Cortex of kidney (tissue), 1 donor: ENCODE results near the gene HNMT.
"Not testable (repeated sequence)": the region's sequence is repeated elsewhere in the genome, so short reads cannot be mapped to it uniquely, and the experiment has no call there.

Experiments used
- DNase-seq: peaks from one replicate; lab custom pipeline; 2025; lab: John Stamatoyannopoulos, UW

HNMT gene

DNA sequence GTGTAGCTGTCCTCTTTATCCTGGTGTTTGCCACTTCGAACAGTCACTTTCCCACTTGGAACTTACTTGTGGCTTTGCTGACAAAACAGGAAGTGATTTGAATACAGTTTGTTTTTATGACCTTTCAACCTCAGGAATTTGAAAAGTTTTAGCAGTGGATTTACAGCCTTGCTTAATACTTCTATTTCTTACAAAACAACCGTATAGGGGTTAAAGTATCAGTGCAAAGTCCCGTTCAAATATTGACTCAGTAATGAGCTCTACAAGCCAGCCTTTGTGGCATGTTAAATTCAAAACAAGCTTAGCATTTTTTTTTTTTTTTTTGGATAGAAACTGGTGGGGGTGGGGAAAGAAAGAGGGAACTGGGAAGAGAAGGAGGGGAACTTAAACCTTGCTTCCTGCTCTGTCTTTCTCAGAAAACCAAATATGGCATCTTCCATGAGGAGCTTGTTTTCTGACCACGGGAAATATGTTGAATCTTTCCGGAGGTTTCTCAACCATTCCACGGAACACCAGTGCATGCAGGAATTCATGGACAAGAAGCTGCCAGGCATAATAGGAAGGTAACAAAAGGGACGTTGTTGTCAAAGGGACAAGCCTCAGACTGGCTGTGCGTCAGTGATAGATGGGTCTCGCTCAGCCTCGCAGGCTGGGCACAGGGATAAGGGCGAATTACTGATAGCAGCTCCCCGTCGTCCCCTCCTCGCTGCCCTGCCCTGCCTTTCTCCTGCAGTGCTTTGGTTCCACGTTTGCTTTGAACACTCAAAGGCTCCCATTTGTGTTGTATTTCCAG, at the start of gene HNMT:
Gene HNMT, plus strand, starts transcription at position 408 of the 793 bp plus-strand sequence. Its CDS starts 19 bp downstream, at position 427.
- no peak for DNase-seq

DNA sequence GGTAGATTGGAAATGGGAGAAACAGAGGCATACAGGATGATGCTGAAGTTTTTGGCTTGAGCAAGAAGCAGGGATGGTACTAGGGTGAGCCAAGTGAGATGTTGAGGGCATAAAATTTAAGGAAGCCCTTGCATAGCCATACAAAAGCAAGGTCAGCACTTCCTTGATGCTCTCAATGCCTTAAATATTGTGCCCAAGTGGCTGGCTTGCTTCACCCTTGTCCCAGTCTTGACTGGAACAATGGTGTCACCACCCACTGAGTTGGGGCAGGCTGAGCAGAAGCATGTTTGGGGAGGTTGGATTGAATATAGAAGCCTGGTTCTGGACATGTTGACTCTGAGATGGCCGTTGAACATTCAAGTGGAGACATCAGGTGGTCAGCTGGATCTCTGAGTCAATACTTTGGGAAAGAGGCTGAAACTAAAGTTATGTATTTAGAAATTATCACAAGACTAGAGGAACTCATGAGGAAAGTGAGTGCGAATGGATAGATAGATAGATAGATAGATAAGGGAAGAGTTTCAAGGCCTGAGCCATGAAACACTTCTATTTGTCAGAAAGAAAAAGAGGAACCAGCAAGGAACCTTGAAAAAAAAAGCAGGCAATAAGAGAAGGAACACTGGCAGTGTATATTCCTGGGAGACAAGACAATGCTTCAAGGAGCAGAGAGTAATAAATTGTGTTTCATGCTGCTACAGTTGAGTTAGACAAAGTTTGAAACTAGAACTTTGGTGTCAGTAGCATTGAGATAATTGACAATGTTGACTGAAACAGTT, 43.0 kb upstream of the HNMT start:
- no peak for DNase-seq

DNA sequence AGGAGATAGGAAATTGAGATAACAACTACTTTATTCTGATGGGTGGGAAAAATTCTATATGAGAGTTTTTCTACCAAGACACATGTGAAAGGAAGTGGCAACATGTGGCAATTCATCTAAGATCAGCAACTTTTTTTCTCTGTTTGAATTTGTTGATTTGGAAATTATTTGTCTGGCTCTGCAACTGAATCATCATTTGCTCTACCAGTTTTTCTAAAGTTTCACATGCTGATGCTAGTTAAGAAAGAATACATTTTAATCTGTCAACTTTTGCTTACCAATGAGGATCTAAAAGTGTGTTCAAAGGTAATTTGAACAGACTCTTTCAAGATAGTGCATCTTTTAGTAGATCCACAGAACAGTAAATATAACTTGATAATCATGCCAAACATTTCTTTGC, 42.1 kb upstream of the HNMT start:
- DNase-seq: not testable (repeated sequence)

DNA sequence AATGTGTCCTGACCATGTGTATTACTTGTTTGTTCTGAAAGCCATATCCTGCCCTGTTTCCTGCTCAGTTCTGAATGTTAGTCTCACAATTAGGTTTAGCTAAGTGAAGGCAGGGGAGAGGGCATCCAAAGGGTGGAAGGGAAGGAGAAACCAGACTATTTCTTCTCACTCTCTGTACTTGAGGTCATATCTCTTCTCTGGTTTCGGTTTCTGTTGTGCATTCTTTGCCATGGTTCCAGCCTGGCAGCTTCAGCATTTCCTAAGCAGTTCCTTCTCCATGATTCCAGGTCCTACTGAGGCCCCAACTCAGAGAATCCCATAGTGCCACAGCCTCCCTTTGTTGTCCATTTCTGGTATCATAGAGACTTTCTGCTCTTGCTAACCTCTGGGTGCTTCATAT, 40.3 kb upstream of the HNMT start:
- no peak for DNase-seq

DNA sequence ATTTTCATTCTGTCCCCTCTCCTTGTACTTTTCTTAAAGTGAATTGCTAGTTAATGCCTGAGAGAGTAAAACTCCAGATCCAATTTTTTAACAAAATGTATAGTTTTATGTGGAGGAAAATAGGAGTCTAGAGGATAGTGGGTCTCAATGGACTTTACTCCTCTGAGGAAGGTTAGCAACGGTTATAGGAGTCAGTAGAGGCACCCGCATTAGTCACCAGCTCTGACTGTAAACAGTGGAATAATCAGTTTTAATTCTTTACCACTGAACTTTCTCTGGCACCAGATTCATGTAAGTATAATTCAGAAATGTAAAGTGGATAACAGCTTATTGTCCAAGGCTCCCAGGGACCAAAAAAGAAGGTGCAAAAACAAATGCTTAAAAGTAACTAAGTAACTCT, 38.7 kb upstream of the HNMT start:
- no peak for DNase-seq

DNA sequence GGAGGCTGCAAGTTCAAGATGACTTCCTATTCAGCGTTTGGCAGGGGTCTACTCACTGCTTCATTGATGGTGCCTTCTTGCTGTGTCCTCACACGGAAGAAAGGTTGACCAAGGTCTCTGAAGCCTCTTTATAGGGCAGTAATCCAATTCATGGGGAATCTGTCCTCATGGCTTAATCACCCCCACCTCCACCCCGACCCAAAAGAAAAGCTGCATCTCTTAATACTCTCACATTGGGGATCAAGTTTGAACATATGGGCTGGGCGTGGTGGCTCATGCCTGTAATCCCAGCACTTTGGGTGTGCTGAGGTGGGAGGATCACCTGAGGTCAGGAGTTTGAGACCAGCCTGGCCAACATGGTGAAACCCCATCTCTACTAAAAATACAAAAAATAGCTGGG, 36.4 kb upstream of the HNMT start:
- DNase-seq: no peak

DNA sequence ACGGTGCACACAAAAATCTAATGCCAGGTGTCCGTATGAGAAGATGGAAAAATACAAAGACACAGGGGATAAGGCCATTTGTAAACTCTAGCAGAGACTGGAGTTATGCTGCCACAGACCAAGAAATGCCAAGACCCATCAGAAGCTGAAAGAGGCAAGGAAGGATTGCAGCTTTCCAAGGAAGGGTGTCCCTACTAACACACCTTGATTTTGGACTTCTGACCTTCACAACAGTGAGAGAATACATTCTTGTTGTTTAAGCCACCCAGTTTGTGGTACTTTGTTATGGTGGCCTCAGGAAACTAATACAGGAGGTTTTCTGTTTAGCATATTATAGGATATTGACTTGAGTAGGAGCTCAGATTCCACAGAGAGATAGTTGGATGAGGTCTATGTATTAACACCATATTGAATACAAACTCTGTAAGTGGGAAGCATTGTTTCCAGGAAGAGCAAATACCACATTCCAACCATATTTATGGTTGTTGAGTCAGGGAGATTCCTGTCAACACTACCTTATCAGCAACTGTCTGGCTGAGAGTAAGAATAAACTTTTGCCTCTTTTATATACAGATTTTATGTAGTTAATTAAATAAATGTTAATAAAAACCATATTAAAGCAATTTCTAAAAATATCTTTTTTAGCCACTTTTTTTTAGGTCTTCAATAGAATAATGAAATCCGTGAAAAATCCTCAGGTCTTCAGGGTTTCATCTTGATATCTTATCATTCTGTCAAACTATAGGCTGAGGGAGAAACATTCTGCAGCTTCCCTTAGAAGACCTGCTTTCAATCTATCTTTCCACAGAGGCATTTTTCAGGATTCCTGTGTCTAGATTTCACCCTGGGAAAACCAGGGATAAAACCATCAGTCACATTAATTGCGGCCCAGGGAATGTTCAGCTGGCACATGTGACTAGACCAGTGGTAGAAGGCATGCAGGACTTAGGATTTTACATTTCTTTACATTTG, 35.4 kb upstream of the HNMT start:
- DNase-seq: no peak

DNA sequence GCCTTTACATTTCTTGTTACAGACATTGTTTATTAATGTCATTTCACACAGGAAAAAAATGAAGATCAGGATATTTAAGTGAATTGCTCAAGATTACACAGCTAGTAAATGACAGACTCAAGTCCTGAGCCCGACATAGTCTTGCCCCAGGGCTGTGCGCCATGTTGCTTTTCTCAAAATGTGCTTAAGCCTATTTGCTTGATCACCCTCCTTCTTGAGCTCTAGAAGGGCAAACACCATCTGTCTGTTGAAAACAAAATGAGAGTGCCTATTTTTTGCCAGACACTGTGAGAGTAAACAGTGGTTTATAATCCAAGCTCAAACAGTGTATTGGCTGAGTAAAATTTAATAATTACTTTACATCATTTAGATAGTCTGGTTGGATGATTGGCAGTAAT, 34.8 kb upstream of the HNMT start:
- no peak for DNase-seq

DNA sequence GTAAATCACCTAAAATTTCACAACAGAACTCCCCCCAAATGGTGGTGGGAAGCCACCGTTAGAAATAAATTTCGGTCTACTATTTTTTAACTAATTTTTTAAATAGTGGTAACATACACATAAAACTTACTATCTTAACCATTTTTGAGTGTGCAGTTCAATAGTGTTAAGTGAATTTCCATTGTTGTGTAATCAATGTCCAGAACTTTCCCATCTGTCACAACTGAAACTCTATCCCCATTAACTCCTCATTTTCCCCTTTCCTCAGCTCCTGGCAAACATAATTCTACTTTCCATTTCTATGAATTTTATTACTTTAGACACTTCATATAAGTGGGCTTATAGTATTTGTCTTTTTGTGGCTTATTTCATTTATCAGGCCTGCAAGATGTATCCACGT, 34.1 kb upstream of the HNMT start:
- no peak for DNase-seq

DNA sequence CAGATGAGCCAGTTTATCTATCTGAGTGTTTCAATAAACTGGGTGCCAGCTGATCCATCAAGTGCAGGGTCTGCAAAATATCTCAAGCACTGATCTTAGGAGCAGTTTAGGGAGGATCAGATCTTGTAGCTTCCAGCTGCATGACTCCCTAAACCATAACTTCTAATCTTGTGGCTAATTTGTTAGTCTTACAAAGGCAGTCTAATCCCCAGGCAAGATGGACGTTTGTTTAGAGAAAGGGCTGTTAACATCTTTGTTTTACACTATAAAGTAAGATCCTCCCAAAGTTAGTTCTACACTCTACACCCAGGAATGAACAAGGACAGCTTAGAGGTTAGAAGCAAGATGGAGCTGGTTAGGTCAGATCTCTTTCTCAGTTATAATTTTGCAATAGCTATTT, 28.7 kb upstream of the HNMT start:
- DNase-seq: no peak

DNA sequence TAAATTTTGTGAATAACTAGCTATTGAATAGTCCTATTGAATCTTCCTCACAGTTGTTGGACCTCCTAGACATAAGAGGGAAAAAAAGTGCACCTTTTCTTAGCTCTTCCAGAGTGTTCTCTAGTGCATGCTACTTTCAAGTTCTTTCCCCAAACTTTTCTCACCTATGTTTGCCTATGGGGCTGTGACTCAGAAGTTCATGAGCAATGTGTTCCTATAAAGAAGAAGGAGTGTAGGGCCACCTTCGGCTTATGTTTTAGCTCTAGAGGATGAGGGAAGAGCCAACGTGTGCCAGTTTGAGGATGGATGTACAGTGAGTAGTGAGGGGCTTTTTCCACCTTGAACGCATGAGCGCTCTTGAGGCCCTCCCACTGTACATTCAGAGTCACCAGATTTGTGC, 27.0 kb upstream of the HNMT start:
- no peak for DNase-seq

DNA sequence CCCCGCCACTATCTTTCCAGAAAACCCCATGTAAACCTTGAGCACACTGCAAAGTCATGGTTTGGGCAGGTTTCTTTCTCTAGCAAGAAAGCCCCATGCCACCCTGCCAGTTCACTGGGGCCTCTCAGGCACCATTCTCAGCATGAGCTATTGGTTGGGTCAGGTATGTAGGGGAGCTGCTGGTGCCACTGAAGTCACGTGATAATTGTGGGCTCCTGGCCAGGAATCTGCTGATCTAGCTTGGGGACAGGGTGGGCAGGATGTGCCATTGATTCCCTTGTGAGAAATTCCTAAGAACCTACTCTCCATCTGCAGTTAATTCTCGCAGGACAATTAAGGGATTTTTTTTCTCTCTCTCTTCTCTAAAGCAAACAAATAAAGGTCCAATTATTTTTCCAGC, 26.5 kb upstream of the HNMT start:
- no peak for DNase-seq

DNA sequence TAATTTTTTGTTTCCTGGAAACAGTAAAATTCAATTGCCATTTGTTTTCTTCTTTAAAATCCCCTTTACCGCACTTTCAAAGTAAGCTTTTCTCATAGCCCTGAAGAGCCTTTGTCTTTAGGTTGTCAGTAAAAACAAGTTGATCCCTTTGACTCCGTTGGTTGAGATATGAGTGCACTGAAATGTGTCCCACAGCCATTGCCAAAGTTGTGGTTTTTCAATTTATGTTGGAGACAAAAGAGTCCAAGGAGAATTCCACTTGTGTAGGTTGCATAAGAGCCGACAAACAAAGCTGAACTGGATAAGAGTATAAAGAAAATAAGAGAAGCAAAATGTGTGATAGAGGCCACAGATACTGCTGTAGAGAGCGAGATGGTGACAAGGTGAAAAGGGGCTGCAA, 26.1 kb upstream of the HNMT start:
- DNase-seq: no peak

DNA sequence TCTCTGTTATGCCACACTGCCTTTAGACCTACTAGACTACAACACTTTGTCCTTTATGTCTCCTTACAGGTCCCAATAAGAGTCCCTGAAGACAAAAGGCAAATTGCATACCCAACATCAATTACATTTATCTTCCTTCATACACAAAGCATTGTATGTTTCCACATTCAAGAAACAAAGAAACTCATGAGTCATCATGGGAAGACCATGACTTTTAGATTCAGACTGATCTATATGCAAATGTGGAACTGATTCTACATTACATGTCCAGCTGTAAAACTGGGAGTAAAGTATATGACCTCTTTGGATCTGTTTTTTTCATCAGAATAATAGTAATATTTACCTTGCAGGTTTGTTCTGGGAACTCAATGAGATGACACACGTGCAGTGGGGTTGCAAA, 25.2 kb upstream of the HNMT start:
- DNase-seq: no peak

DNA sequence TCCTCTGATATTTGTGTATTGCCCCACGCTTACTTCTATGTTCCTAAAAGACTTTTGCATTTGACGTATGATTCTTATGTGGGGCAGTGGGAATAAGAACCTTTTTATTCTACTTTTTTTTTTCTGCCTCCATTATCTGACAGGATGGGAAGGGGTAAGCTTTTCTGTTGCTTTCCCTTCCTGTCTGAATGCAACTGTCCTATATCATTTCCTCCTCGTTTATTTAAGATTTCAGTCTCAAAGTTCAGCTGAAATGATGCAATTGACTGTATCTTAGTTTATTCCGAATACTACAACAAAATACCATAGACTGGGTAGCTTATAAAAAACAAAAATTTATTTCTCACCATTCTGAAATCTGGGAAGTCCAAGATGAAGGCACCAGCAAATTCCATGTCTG, 24.1 kb upstream of the HNMT start:
- DNase-seq: no peak

DNA sequence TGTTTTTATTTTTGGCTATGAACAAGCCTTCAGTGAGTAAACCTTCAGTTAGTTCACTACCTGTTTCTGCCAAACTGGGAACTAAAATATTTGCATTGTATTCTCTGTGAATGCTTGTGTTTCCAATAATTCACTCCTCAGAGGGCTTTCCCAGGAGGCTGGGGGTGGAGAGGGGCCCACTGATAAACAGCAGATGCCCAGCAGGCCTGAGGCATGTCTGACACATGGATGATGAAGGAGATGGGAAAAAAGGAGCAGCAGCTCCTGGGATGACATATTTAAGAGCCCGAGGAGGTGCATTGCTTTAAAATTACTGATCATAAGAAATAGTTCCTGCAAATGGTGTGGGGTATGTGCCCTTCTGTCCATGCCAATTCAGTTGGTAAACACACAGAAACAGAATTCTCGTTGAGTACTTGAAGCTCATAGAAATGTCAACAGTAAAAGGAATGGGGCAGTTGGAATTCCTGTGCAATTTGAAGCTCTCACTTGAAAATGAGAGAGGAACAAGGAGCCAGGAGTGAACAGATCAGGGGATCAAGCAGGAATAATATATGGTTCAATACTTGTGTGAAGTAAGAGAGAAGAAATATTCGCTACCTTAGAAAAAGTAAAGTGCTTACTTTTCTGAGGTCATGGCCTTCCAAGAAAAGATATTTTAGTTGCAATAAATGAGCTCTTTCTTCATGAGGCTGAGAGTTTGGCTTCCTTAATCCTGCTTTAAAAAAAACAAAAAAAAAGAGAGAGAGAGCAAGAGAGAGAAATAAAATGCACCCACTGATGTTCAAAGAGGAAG, 22.0 kb upstream of the HNMT start:
- DNase-seq: no peak

DNA sequence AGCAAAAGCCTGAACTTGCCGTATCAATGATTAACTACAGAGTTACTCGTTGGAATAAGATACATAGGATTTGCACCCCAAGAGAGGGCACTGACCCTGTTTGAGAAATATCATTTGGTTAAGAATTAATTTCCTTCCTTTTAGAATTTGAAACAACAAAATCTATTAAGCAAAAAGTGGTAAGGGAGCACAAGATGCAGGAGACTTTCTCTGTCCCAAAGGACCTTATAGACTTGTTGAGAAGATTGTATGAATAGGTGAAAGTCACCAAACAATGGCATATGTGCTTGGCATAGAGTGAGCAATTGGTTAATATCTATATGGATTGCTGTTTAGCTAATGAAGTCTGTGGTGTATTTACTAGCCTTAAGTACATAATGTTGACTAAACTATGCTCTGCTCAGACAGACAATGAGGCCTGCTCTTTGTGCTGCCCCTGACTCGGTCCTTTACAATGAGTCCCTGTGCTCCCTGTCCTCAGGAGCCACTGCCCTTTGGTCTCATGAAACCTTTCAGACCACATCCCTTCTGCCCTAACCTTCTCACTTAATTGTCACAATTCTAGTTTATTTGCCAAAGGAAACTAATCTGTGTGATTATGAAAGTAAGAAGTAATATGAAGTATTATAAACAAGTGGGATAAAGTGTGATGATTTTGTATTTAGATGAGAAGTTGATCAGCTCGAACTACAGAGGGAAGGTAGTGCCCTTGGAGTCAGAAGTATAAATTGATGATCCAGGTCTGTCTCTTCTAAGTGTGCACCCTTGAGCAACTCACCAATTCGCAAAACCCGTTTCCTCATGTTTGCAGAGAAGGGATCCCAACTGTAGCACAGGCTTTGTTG, 21.2 kb upstream of the HNMT start:
- no peak for DNase-seq

DNA sequence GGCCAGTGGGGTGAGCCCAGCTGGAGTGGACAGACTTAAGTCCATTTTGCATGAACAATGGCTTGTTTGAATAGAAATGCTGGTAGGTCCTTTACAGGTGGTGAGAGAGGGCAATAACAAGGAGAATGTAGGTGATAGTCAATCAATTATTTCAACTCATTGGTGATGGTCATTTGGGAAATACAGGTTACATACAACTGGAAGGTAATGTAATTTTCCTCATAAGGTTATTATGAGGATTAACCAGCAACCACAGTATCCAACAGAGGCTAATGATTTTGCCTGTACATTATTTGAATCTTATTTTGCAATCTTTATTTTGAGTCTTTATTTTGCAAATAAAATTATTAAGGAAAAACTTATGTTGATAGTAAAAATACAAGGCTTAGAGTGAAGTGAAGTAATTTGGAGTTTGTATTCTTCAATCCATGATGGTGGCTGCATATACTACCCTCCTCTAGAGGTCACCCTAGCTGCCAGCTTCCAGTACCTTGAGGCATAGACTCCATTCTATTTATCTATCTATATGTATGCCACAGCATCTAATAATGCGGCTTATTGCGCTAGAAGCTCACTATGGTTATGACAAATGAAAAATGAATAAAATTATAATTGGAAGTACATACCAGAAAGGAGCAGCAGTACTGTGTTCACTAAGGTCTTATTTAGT, 20.5 kb upstream of the HNMT start:
- no peak for DNase-seq

DNA sequence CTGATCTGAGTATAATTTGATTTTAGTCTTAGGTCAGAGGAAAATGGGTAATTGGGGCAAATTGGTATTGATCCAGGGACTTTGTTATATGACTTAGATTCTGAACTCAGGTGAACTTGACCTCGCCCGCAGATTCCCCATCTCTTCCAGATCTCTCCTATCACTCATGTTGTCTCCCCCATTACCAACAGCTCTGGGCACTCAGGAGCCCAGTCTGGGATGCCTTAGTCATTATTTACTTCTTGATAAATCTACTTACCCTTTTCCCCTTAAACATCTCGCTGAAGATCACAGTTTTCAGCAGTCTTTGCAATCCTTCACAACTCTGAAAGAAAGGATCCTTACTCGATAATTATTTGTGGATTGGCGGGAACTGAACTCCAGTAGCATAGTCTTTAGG, 19.6 kb upstream of the HNMT start:
- DNase-seq: no peak

DNA sequence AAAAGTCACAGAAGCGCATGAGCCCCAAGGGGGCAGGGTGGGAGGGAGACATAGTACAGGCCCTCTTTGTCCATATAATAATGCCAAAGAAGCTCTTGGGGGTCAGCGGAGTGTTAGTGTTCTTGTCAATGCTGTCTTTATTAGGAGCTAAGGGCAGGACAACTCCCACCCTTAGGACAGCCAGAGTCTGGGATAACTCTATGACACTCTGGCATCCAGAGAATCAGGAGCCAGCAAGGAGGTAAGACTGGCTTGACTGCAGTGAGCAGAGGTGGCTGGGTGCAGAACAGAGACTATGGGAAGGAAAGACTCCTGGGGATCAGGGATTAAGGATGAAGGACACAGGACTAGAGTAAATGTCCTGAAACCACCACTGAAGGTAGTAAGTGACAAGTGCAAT, 19.0 kb upstream of the HNMT start:
- no peak for DNase-seq
